ENCODE data around the gene FTH1. TPM values are rescaled to one million over a fixed set of nuclear protein-coding genes. Genes with fewer than 3 reads are reported as not detected.

Gene FTH1
- total and polyA plus RNA-seq, 2 of the 8 experiments (the other 6 are each of a cell fraction or from before 2014, with no cell fraction given) = 1,153 to 1,461 TPM

GRCh38 chr11:62013537-62014476 is 46.4 kb upstream of the FTH1 start:
- Histone ChIP-seq H4K20me1 (replicated peaks in 1 of 2; ENCODE audit: control insufficient read depth in 1 of 2, insufficient read depth in 2 of 2, low read length in 2 of 2) (no peaks in the 10 kb centered on the region), H3K9me3 (ENCODE audit: insufficient read depth in 2 of 2, low read depth in 1 of 2, low read length in 1 of 2) (no peaks in the 10 kb centered on the region; a peak in 1 of 4 replicates), H3K79me2 (ENCODE audit: control insufficient read depth in 1 of 2, insufficient read depth in 2 of 2, low read length in 2 of 2) (no peaks in the 10 kb centered on the region), H3K4me2 (ENCODE audit: insufficient read depth in 1 of 2, low read depth in 2 of 2, low read length in 2 of 2) (no peak overlapping the region), H3K14ac (ENCODE audit: insufficient read length) (no peak overlapping the region), H3K4me1 (replicated peaks in 1 of 4; ENCODE audit: control insufficient read depth in 3 of 4, insufficient read depth in 4 of 4, low read length in 3 of 4) (peaks cover 0 to 3% (median 0%) of the 10 kb centered on the region in 4 experiments; a peak in 1 of 7 replicates), H3K18ac (ENCODE audit: extremely low read depth, low read length) (no peak overlapping the region), H2BK12ac (ENCODE audit: low read depth, low read length) (no peak overlapping the region), H2AFZ (ENCODE audit: low read length) (no peak overlapping the region), H3K36me3 (ENCODE audit: control insufficient read depth in 2 of 4, insufficient read depth in 4 of 4, low read length in 3 of 4) (no peaks in the 10 kb centered on the region), H3K23ac (ENCODE audit: insufficient read length) (no peak overlapping the region), H4K5ac (ENCODE audit: insufficient read length, low read depth, low read length) (no peak overlapping the region), H3K79me1 (ENCODE audit: low read depth, low read length) (no peaks in the 10 kb centered on the region), H2BK120ac (replicated peaks; ENCODE audit: low read depth, low read length) (no peak overlapping the region), H3K4ac (replicated peaks; ENCODE audit: insufficient read length, low read depth, low read length) (no peak overlapping the region), H4K91ac (replicated peaks; ENCODE audit: insufficient read length, low read length) (no peak overlapping the region), H2BK15ac (ENCODE audit: low read length) (peak overlapping the region; percentile 16; the same call in 1 of the 2 replicates), H3K4me3 (ENCODE audit: extremely low read depth in 1 of 4, insufficient read depth in 2 of 4, low read depth in 3 of 4, low read length in 4 of 4) (no peak overlapping the region; a peak in 1 of 8 replicates), H3K23me2 (ENCODE audit: low read depth, low read length) (no peaks in the 10 kb centered on the region), H3K27ac (ENCODE audit: low read depth, low read length) (no peak overlapping the region), H2AK5ac (ENCODE audit: low read depth, low read length) (no peak overlapping the region), H4K8ac (ENCODE audit: extremely low read depth, insufficient read depth, low read length) (no peak overlapping the region), H3K56ac (replicated peaks; ENCODE audit: insufficient read length, low read depth, low read length) (no peak overlapping the region), H3K9ac (replicated peaks in 1 of 4; ENCODE audit: extremely low read depth in 1 of 4, low read depth in 3 of 4, low read length in 3 of 4) (no peak overlapping the region), H3K27me3 (replicated peaks in 1 of 4; ENCODE audit: control insufficient read depth in 3 of 4, extremely low read depth in 1 of 4, insufficient read depth in 3 of 4, low read length in 3 of 4) (no peaks in the 10 kb centered on the region), H2BK5ac (ENCODE audit: low read depth, low read length) (no peak overlapping the region), H2BK20ac (ENCODE audit: low read length) (no peak overlapping the region)
- FAIRE-seq = no peak
- CTCF ChIA-PET (ENCODE audit: partially characterized antibody) = interaction anchor here (1.2 to 3.6 kb wide), 3 partner anchors 48 to 116 kb away, joined by 4 to 14 read pairs (median 9); no protein-coding TSS in a partner anchor
- POLR2A ChIA-PET (ENCODE audit: partially characterized antibody) = interaction anchor here (0.9 to 1.6 kb wide), 3 partner anchors 46 to 63 kb away, joined by 3 to 5 read pairs (median 4); no protein-coding TSS in a partner anchor
- DNase-seq (ENCODE audit: low read depth in 1 of 2, low spot score in 2 of 2) = no peak
- no peak for TF ChIP-seq BRCA1 (IDR thresholded peaks at IDR 0.05; ENCODE audit: low read depth, low read length)
- 86% methylated on average over 15 of the region's 15 CpGs; no CpG with 5 or more reads in 1 of the 2 experiments for WGBS, 2 experiments (ENCODE audit: extremely low coverage in 1 of 2, insufficient coverage in 1 of 2, insufficient read length in 1 of 2, insufficient replicate concordance in 2 of 2, low coverage in 1 of 2, low lambda C conversion rate in 2 of 2, missing lambda C conversion rate in 1 of 2)

Data from H1 (cell line).